Tibial nerve (tissue), 4 donors: ENCODE measurements around the gene ZNF124. TPM values are rescaled to one million over a fixed set of nuclear protein-coding genes. Genes with fewer than 3 reads are reported as not detected.

Experiments used
- DNase-seq, 2 donors: peaks; one replicate each; pipeline ENCODE4 v3.0.0-alpha.2; 2019; ENCODE audit warnings: low spot score in 2 of 2
- H3K27ac ChIP-seq, 4 donors: fragments of 200-600 bp; sonication (generic) in 3 of 4; one replicate each; pipeline ENCODE4 v1.5.1; 2017 to 2019; ENCODE audit warnings: mild to moderate bottlenecking in 1 of 4
- H3K27me3 ChIP-seq, 2 donors: fragments of 200-600 bp; sonication (generic) in 1 of 2; one replicate each; pipeline versions ENCODE4 v1.5.1 to v1.6.0; 2017 to 2019
- H3K36me3 ChIP-seq, 3 donors: fragments of 200-600 bp; sonication (generic); one replicate each; pipeline ENCODE4 v1.5.1; 2018 to 2019
- H3K4me1 ChIP-seq, 4 donors: fragments of 200-600 bp; sonication (generic) in 3 of 4; one replicate each; pipeline ENCODE4 v1.5.1; 2017 to 2019
- H3K4me3 ChIP-seq, 4 donors: fragments of 200-600 bp; sonication (generic) in 3 of 4; one replicate each; pipeline ENCODE4 v1.5.1; 2017 to 2019; ENCODE audit warnings: mild to moderate bottlenecking in 1 of 4, moderate library complexity in 1 of 4
- H3K9me3 ChIP-seq, 4 donors: fragments of 200-600 bp; sonication (generic) in 3 of 4; one replicate each; pipeline ENCODE4 v1.5.1; 2017 to 2019
- EP300 ChIP-seq, 2 donors: sonication (generic); formaldehyde crosslinking; IDR thresholded peaks; one replicate each; pipeline ENCODE4 v1.6.1; 2017; ENCODE audit warnings: antibody characterized with exemption in 2 of 2, mild to moderate bottlenecking in 1 of 2
- POLR2A ChIP-seq, 2 donors: fragments of 450-650 bp; IDR thresholded peaks; one replicate each; pipeline ENCODE4 v1.6.1; 2017; ENCODE audit warnings: antibody characterized with exemption in 2 of 2, mild to moderate bottlenecking in 2 of 2, moderate library complexity in 2 of 2
- WGBS, 2 donors: methylation state at CpG; one replicate each; pipeline ENCODE4 v1.1.5; 2018; 5-methylcytosine and 5-hydroxymethylcytosine counted together
- total RNA-seq, 4 donors: library from RNA; depleted of rRNA; stranded (reverse); fragments of >200 nt; gene quantifications; one replicate each; pipeline ENCODE4 v1.1.0, GENCODE V29; 2016
- TF ChIP-seq, protein P1 (sequence below), 5 experiments: fragments of 200-600 bp in 3 of 5; fragments of 450-650 bp in 2 of 5; sonication (generic) in 3 of 5; IDR thresholded peaks; one replicate each; pipeline ENCODE4 v1.5.1; 2016 to 2019; ENCODE audit warnings: antibody characterized with exemption in 5 of 5, mild to moderate bottlenecking in 3 of 5, moderate library complexity in 2 of 5

Gene ZNF124
- total RNA-seq, 4 donors from 2014 or later: 11.1 to 34.1 (median 15.6) TPM

DNA sequence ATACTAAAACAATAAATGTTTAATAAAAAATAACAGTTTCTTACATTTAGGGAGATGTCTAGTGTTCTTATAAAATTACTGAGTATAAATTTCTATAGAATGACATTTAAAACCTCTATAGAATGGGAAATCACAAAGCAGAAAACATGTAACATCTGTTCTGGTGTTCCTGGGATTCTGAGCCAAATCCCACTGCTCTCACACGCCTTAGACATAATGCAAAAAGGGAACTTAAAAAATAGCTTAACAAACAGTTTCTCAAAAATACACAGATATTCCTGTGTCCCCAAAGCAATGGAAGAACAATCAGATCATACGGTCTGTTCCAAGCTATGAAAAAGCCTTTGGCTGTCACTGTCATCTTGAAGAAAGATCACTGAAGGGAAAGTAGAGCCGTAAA is 27.0 kb upstream of the ZNF124 start:
- Histone ChIP-seq H3K9me3 (peaks cover 0 to 17% (median 2%) of the 10 kb centered on the region in 4 donors), H3K4me3 (no peak overlapping the region), H3K4me1 (no peaks in the 10 kb centered on the region), H3K36me3 (peaks cover 2 to 97% (median 9%) of the 10 kb centered on the region in 3 donors), H3K27ac (no peak overlapping the region), H3K27me3 (no peaks in the 10 kb centered on the region)
- no peak for DNase-seq
- no peak for TF ChIP-seq EP300 (IDR thresholded peaks at IDR 0.05)
- no peak for TF ChIP-seq POLR2A (IDR thresholded peaks at IDR 0.05)
- TF ChIP-seq, protein P1, sequence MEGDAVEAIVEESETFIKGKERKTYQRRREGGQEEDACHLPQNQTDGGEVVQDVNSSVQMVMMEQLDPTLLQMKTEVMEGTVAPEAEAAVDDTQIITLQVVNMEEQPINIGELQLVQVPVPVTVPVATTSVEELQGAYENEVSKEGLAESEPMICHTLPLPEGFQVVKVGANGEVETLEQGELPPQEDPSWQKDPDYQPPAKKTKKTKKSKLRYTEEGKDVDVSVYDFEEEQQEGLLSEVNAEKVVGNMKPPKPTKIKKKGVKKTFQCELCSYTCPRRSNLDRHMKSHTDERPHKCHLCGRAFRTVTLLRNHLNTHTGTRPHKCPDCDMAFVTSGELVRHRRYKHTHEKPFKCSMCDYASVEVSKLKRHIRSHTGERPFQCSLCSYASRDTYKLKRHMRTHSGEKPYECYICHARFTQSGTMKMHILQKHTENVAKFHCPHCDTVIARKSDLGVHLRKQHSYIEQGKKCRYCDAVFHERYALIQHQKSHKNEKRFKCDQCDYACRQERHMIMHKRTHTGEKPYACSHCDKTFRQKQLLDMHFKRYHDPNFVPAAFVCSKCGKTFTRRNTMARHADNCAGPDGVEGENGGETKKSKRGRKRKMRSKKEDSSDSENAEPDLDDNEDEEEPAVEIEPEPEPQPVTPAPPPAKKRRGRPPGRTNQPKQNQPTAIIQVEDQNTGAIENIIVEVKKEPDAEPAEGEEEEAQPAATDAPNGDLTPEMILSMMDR (IDR thresholded peaks at IDR 0.05): no peak
- 42 to 62% methylated on average over 3 of the region's 3 CpGs for WGBS, 2 donors

DNA sequence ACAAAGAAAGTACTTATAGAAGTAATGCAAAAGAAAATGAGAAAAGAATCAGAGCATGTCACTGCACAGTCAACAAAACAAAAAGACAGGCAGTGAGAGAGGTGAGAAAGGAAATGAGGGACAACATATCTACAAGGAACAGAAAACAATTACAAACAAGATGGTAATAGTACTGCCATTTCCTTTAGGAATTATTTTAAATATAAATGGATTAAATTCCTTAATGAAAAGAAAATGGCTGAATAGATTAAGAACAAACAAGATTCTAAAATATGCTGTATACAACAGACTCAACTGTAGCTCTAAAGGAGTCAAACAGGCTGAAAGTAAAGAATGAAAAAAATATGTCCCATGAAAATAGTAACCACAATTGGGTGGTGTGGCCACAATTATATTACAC is 22.1 kb upstream of the ZNF124 start:
- TF ChIP-seq POLR2A (IDR thresholded peaks at IDR 0.05) (no peak), EP300 (IDR thresholded peaks at IDR 0.05) (no peak)
- TF ChIP-seq, protein P1 (IDR thresholded peaks at IDR 0.05): no peak
- Histone ChIP-seq H3K27me3 (no peaks in the 10 kb centered on the region), H3K36me3 (peaks cover 0 to 93% (median 23%) of the 10 kb centered on the region in 3 donors), H3K9me3 (peaks cover 0 to 64% (median 25%) of the 10 kb centered on the region in 4 donors), H3K4me1 (no peaks in the 10 kb centered on the region), H3K4me3 (no peak overlapping the region), H3K27ac (no peak overlapping the region)
- no peak for DNase-seq

DNA sequence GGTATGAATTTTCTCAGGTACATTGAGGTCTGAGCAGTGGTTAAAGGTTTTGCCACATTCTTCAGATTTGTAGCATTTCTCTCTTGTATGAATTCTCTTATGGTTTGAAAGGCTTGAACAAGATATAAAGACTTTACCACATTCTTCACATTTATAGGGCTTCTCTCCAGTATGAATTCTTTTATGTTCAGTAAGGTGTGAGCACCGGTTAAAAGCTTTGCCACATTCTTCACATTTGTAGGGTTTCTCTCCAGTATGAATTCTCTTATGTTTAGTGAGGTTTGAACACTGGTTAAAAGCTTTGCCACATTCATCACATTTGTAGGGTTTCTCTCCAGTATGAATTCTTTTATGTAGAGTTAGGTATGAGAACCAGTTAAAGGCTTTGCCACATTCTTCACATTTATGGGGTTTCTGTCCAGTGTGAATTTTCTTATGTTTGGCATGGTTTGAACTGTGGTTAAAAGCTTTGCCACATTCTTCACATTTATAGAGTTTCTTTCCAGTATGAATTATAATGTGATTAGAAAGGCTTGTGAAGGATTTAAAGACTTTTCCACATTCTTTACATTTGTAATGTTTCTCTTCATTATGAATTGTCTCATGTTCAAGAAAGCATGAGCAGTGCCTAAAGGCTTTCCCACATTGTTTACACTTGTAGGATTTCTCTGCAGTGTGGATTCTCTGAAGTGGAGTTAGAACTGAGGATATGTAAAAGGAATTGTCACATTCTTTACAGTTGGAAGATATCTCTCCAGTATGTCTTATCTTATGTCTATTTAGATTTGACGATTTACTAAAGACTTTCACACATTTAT is 18.4 kb upstream of the ZNF124 start:
- TF ChIP-seq POLR2A (IDR thresholded peaks at IDR 0.05) (no peak), EP300 (IDR thresholded peaks at IDR 0.05) (no peak)
- TF ChIP-seq, protein P1 (IDR thresholded peaks at IDR 0.05): no peak
- WGBS, 2 donors: 93 to 94% methylated on average over 2 of the region's 2 CpGs
- H3K27ac ChIP-seq: no peak overlapping the region

DNA sequence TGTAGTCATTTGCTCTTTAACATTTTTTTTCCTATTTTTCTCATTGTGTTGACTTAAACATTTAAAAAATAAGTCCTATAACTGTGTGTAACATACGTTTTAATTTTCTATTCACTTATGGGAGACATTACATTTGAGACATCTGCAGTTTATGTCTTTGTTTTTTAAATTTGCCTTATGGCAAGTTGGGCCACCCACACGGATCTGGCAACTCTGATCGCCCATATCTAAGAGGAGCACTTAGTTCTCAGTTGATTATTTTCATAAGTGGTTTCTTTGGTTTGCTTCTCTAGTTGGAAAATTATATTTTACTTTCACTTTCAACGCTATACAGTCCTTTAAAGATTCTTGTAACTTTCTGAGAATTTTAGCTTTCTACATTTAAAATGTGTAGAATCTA is 13.8 kb upstream of the ZNF124 start:
- Histone ChIP-seq H3K27me3 (no peaks in the 10 kb centered on the region), H3K9me3 (peaks cover 0 to 51% (median 15%) of the 10 kb centered on the region in 4 donors), H3K4me3 (no peak overlapping the region), H3K27ac (no peak overlapping the region), H3K36me3 (peaks cover 0 to 26% (median 10%) of the 10 kb centered on the region in 3 donors), H3K4me1 (no peaks in the 10 kb centered on the region)
- TF ChIP-seq POLR2A (IDR thresholded peaks at IDR 0.05) (no peak), EP300 (IDR thresholded peaks at IDR 0.05) (no peak)
- TF ChIP-seq, protein P1 (IDR thresholded peaks at IDR 0.05): no peak
- WGBS, 2 donors: 60 to 70% methylated on average over 4 of the region's 4 CpGs
- DNase-seq: no peak

More for the DNA sequence above, 18.4 kb upstream of the ZNF124 start:
- H3K4me1 ChIP-seq: no peaks in the 10 kb centered on the region
- H3K9me3 ChIP-seq: peaks cover 0 to 83% (median 30%) of the 10 kb centered on the region in 4 donors
- no peak for DNase-seq
- H3K4me3 ChIP-seq: no peak overlapping the region
- no peaks in the 10 kb centered on the region for H3K27me3 ChIP-seq
- H3K36me3 ChIP-seq: peaks cover 0 to 69% (median 16%) of the 10 kb centered on the region in 3 donors

GRCh38 chr1:247184254-247184653 is 12.4 kb upstream of the ZNF124 start:
- no peaks in the 10 kb centered on the region for H3K4me1 ChIP-seq
- H3K27ac ChIP-seq: no peak overlapping the region
- no peaks in the 10 kb centered on the region for H3K27me3 ChIP-seq
- peaks cover 0 to 37% (median 7%) of the 10 kb centered on the region in 4 donors for H3K9me3 ChIP-seq
- peaks cover 0 to 15% (median 0%) of the 10 kb centered on the region in 3 donors for H3K36me3 ChIP-seq
- no peak overlapping the region for H3K4me3 ChIP-seq
- DNase-seq: no peak
- 91 to 94% methylated on average over 4 of the region's 4 CpGs for WGBS, 2 donors
- TF ChIP-seq POLR2A (IDR thresholded peaks at IDR 0.05): no peak
